Activated CD8-positive, alpha-beta memory T cell treated with anti-CD3 and anti-CD28 coated beads for 48 hours (primary cell): ENCODE measurements around the gene RARA.
A peak's percentile ranks its signal among the peaks of the same experiment; 100 is the strongest.

Experiments
- DNase-seq, 3 experiments: peaks; one replicate each; pipeline ENCODE4 v3.0.0-alpha.2; 2020; ENCODE audit warnings: low read depth in 2 of 3, low spot score in 2 of 3

RARA gene

DNA sequence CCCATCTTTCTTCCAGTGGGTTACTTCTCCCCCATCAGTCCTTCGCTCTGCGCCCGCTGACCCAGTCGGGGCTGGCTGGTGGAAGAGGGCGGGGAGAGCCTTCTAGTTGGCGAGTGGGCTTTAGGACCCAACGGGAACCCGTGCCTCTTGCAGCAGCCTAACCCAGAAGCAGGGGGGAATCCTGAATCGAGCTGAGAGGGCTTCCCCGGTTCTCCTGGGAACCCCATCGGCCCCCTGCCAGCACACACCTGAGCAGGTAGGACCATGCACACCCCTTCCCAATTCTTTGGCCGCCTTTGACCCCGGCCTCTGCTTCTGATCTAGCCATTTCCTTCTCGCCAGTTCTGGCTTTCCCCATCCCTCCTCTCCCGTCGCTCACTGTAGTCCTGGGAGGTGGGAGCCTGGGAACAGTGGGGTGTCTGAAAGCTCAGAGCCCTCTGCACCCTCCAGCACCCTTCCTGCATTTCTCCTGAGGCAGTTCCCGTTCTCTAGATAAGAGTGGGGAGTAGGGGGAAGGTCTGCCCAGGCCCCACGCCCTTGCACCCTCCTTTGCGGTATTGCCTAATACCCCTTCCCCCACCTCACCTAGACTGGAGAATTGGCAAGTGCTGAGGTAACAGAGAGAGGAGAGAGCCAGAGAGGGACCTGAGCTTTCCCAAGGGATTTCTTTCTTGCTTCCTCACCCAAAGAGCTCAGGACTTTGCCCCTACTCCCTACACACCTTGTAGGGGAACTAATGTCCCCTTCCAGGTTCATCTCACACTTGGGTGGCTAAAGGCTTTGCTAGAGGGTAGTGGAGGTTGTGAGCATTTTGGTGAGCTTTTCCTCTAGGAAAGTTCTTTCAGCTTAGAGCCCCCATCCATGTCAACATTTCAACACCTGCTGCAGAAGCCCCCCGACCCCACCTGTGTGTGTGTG lies at the start of gene RARA:
Gene RARA (plus strand): TSS at position 150 of the 918 bp plus-strand sequence. CDS start 22,039 bp downstream, outside the sequence.
- no peak for DNase-seq

DNA sequence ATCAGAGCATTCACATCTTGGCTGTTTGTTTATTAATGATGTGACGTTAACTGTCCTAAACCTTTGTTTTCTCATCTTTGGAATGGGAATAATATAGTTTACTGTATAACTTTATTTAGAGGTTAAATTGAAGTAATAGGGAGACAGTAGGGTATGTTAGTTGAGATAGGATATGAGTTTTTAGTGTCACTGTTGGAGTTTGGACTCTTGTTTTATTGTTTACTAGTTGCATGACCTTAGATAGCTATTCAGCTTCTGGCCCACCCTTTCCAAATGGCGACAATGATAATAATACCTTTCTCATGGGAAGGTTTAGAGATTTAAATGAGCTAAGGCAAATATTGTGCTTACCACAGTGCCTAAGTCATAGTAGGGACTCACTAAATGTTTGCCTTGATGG lies 49.5 kb upstream of the RARA start:
- DNase-seq: no peak

DNA sequence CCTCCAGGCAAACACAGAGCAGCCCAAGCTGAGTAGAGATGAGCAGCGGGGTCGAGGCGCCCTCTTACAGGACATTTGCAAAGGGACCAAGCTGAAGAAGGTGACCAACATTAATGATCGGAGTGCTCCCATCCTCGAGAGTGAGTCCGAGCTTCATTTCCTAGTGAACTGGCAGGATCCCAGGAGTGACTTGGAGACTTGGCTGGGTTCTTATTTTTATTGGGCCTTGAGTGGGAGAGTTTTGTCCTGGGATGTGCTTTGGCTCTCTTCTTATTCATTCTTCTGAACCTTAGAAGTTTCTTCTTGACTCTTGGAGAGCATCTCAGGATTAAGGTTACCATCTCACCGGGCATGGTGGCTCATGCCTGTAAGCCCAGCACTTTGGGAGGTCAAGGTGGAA lies 48.5 kb upstream of the RARA start:
- no peak for DNase-seq

DNA sequence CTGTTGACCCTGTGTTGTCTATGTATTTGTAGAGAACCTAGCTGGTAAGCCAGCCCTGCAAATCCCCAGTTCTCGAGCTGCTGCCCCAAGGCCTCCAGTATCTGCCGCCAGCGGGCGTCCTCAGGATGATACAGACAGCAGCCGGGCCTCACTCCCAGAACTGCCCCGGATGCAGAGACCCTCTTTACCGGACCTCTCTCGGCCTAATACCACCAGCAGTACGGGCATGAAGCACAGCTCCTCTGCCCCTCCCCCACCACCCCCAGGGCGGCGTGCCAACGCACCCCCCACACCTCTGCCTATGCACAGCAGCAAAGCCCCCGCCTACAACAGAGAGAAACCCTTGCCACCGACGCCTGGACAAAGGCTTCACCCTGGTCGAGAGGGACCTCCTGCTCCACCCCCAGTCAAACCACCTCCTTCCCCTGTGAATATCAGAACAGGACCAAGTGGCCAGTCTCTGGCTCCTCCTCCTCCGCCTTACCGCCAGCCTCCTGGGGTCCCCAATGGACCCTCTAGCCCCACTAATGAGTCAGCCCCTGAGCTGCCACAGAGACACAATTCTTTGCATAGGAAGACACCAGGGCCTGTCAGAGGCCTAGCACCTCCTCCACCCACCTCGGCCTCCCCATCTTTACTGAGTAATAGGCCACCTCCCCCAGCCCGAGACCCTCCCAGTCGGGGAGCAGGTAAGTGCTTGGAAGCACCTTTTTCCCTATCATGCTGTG lies 44.4 kb upstream of the RARA start:
- DNase-seq: no peak

DNA sequence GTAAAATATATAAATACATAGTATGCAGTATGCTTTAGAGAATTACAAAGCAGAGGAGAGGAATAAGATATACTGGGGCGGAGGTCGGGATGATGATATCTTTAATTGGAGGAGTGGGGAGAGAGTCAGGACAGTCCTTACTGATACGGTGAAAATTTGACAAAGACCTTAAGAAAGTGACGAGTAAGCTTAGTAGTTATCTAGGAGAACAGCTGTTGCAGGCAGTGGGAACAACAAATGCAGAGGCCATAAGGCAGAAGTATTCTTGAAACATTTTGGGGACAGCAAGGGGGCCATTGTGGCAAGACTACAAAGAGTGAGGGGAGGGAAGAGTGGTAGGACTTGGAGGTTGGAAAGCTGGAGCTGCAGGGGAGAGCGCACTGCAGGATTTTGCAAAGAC lies 43.6 kb upstream of the RARA start:
- no peak for DNase-seq

DNA sequence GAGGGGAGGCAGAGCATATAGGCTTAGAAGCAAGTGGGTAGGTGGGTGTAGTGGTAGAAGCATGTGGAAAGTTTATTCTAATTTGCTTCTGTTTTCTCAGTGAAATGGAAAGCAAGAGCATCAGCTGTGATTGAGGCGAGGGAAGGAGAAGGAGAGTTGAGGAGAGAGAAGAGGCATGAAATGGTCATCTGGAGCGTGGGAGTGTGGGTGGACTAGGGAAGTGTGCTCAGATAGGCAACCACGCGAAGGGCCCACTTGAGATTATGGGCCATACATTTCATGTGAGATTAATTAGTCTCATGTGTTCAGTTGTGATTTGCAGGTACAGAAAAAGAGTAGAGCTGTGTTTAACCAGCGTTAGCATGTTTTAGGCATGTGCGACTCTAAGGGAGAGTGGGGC lies 42.1 kb upstream of the RARA start:
- DNase-seq: no peak

DNA sequence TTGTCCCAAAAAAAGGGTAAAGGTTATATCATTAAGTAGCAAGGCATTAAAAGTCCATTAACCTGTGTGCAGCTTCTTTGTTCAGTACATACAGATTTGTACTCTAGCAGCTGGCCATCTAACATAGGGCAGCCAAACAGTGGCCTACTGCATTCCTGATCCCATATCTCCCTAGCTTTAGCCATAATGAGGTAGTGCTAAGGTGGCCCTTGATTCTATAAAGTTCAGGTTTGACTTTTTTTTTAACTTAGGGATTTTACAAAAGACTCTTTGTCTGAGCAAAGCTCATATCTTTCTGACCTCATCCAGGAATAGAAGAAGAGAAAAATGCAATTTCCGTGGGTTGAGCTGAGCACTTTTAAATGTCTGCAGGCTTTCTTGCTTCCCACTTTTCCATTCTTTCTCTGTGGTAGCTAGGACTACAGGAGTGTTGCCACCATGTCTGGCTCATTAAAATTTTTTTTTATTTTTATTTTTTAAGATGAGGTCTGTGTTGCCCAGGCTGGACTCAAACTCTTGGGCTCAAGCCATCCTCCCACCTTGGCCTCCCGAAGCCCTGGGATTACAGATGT lies 40.8 kb upstream of the RARA start:
- DNase-seq: no peak

DNA sequence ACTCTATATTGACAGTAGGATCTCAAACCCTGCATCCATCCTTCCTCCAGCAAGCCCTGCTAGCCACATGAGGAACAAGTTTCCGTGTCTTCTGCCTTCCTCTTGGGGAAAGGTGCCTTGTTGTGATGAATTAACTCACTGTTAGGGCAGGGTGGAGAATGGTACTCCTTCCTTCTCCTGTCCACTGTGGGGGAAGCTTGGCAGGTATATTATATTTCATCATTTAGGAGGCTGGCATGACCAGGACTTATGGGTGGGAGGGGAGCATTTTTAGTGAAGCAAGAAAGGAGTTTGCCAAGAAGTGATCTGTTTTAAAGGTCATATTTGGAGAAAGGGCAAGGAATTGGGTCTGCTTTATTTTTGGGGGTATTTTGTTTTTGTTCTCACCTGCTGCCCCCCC lies 30.6 kb upstream of the RARA start:
- no peak for DNase-seq

DNA sequence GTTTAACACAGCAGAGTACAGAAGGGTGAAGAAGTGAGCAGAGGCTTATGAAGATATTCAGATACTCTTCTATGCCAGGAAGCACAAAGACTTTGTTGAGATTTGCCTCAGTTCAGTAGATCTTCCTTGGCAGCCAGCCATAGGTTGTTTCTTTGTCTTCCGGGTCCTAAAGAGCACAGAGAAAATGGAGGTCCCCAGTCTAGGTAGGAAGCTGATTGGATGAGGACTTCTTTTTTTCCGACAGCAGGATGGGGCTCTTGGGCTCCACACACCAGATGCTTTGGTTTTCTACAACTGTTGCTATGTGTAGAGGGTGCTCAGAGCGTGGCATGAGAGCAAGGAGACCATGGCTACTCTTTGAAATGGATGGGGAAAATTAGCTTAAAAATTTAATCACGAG lies 29.6 kb upstream of the RARA start:
- no peak for DNase-seq

DNA sequence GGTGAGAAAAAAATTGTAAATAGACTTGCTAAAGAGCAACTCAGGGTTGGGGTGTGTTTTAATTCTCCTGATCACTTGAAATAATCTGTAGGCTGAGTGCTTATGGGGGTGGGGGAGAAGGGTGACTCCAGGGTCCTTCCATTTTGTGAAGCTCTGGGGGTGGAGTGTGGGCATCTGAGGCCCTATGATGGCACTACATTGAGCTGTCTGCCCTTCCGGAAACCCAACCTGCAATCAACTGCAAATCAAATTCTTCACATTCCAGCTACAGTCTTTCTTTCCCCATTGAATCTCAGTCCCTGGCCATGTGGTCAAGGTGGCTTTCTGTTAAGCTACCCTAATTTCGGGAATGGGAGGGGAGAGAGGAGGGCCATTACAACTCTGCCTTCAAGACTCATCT lies 27.3 kb upstream of the RARA start:
- DNase-seq: no peak

DNA sequence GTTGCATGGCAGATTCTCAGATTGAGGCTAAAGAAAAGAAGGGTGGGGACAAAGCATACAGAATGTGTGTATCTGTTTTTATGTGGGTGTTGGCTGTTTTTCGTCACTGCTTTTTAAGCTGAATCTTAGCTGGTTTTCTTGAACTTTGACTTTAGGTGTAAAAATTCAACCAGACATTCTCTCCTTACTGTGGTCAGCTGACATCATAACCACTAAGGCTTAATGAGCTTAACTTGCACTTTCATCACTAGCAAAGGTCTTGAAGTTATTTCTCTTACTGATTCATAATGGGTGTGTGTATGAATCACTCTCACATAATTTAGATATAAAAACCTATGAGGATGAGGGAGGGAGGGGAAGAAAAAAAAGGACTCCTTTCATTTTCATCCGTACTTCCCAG lies 25.3 kb upstream of the RARA start:
- DNase-seq: no peak

DNA sequence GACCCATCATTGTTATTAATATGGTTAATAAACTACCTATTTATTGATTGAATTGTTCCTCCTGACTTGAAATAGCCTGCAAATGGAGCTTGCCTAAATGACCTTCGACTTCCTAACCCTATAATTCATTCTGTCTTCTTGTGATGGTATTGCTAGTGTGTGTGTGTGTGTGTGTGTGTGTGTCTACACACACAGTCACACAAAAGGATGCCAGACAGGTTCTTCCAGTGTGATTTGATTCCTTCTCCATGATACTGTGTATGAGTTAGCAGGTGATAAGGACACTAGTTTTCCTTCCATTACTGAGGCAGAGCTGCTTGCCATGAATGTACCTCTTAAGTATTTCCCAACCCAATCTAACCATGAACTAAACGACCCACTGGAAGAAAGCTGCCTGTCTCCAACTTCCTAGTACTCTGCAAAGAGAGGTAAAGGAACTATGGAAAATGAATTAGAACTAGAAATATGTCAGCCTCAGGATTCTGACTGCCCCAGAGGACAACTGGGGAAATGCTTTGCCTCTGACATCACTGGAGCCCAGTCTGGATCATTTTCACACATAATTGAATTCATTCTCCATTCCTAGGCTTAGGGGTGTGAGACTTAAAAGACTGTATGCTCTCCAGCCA lies 24.8 kb upstream of the RARA start:
- no peak for DNase-seq

DNA sequence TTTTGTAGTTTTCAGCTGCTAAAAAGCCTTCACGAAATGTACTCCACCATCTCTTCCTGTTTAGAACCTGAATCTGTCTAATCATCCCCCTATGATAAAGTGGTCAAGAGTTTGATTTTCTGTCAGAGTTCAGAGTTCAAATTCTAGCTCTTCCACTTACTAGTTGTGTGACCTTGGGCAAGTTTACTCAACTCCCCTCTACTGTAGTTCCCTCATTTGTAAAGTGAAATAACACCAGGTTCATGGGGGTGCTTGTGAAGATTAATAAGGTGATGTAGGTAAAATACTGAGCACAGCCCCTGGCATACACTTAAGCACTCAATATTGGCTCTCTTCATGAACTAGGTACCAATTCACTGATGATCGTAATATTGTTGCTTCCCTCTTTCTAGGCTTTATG lies 22.5 kb upstream of the RARA start:
- DNase-seq: no peak

DNA sequence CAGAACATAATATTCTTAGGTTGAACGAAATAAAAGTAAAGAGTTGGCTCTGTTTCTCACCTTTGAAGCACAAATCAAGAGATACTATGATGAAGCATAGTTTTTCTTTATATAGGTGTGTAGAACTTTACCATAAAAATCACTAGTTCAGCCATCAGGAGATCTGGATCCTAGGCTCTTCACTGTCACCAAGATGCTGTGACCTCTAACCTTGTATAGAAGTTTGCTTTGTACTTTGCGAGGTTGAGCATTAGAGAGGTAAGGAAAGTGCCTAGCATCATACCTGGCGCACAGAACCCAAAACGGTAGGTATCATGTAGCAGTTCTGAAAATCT lies 21.9 kb upstream of the RARA start:
- DNase-seq: no peak

DNA sequence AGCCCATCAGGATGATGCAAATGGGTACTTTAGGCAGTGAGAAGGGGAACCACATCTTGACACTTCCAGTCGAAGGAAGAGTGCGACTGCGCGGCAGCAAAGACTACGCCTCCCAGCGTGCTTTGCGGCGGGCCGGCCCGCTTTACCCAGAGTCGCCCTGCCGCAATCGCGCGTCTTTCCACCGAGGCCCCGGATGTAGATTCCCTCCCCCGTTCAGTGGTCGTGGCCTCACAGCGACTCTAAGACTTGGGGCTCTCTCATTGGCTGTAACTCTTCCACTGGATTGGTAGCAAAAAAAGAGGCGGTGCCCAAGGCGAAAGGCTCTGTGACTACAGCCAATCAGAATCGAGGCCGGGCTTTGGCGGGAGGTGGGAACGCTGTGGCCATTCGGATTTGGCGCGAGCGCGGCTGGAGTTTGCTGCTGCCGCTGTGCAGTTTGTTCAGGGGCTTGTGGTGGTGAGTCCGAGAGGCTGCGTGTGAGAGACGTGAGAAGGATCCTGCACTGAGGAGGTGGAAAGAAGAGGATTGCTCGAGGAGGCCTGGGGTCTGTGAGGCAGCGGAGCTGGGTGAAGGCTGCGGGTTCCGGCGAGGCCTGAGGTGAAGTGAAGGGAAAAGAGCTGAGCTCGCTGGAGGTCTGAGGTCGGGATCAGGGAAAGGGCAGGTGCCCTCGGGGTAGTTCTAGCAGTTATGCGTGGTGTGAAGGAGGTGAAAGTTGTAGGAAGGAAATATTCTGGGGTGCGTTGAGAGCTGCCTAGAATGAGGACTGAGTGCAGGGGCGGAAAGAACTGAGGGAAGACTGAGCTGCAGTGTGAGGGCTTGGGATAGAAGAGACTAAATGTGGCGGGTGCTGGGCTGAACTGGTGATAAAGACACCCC lies 21.2 kb upstream of the RARA start, which contains the start of gene CDC6:
Gene CDC6 (plus strand): TSS at position 386 of the 876 bp plus-strand sequence. CDS start 1,542 bp downstream, outside the sequence.
- peak; percentile 87 to 97 (median 97) for DNase-seq

DNA sequence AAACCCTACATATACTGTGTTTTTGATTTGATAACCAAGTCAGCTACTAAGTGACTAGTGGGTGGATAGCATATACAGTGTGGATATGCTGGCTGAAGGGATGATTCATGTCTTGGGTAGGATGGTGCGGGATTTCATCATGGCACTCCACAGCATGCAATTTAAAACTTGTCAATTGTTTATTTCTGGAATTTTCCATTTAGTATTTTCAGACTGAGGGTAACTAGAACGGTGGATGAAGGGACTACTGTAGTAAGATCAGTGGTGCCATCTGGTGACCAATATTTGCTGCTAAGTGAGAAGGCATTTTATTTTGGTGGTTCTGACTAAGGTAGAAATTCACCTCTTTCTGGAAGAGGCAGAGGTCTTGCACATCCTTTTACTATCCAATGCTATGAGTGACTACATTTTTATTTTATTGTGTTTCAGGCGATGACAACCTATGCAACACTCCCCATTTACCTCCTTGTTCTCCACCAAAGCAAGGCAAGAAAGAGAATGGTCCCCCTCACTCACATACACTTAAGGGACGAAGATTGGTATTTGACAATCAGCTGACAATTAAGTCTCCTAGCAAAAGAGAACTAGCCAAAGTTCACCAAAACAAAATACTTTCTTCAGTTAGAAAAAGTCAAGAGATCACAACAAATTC lies 18.2 kb upstream of the RARA start:
- DNase-seq: no peak

DNA sequence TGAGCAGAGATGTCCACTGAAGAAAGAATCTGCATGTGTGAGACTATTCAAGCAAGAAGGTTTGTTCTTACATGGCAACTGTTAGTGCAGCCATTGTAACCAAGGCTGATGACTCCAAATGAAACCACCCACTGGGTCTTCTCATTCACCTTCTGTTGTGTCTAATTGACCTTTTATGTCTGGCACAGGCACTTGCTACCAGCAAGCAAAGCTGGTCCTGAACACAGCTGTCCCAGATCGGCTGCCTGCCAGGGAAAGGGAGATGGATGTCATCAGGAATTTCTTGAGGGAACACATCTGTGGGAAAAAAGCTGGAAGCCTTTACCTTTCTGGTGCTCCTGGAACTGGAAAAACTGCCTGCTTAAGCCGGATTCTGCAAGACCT lies 17.7 kb upstream of the RARA start:
- no peak for DNase-seq

DNA sequence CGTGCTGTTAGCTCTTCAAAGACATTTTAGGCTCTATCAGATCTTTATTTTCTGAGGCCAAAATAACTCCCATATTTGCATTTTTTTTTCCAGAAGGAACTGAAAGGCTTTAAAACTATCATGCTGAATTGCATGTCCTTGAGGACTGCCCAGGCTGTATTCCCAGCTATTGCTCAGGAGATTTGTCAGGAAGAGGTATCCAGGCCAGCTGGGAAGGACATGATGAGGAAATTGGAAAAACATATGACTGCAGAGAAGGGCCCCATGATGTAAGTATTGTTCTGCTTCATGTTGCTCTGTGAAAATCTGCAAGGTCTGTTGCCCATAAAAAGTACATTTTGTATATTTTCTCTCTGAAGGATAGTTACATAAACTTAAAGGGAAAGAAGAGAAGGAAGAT lies 15.6 kb upstream of the RARA start:
- DNase-seq: no peak

DNA sequence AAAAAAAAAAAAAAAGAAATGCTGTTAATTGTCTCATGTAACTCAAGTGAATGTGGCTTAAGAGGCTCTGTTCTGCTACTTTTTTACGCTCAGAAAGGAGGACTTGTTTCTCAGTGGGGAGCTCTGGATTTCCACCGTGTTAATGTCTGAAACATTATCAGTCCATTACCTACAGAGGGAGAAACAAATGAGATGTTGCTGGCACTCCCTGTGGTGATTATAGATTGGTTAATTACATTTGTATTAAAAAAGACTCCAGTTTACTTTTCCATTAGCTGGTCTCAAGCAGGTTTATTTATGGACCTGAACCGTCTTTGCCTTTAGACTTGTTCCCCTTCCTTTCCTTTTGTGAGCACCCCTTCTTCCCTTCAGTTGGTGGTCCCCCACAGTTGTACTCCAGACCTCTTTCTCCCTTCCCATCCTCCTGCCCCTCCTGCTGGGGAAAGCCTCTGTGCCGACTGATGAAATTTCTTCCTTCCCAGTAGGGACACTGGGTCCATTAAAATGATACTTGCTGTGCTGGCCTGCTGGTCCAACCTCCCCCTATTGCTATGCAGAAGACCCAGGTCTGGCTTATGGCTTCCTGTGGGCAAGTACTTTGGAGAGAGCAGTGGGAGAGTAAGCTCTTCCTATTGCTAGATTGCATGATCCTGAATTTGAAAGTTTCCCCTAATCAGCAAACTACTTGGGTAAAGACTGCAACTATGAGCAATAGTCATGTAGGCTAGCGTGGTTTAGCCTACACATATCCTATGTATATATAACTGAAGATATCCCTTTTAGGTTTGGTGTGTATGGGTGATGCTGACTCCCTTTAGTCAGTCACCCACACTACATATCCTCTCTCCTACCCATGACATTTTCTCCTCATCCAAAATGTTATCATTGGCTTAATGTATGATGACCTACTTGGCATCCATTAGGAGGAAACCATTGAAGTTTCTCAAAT lies 13.2 kb upstream of the RARA start:
- no peak for DNase-seq
